Tibial nerve (tissue), 4 donors: ENCODE measurements around the gene PSMC3.

Source experiments
- EP300 ChIP-seq, 2 donors: sonication (generic); formaldehyde crosslinking; IDR thresholded peaks; one replicate each; pipeline ENCODE4 v1.6.1; 2017; ENCODE audit warnings: antibody characterized with exemption in 2 of 2, mild to moderate bottlenecking in 1 of 2
- POLR2A ChIP-seq, 2 donors: fragments of 450-650 bp; IDR thresholded peaks; one replicate each; pipeline ENCODE4 v1.6.1; 2017; ENCODE audit warnings: antibody characterized with exemption in 2 of 2, mild to moderate bottlenecking in 2 of 2, moderate library complexity in 2 of 2
- TF ChIP-seq, protein P1 (sequence below), 5 experiments: fragments of 200-600 bp in 3 of 5; fragments of 450-650 bp in 2 of 5; sonication (generic) in 3 of 5; IDR thresholded peaks; one replicate each; pipeline ENCODE4 v1.5.1; 2016 to 2019; ENCODE audit warnings: antibody characterized with exemption in 5 of 5, mild to moderate bottlenecking in 3 of 5, moderate library complexity in 2 of 5

- TF ChIP-seq, protein P1, sequence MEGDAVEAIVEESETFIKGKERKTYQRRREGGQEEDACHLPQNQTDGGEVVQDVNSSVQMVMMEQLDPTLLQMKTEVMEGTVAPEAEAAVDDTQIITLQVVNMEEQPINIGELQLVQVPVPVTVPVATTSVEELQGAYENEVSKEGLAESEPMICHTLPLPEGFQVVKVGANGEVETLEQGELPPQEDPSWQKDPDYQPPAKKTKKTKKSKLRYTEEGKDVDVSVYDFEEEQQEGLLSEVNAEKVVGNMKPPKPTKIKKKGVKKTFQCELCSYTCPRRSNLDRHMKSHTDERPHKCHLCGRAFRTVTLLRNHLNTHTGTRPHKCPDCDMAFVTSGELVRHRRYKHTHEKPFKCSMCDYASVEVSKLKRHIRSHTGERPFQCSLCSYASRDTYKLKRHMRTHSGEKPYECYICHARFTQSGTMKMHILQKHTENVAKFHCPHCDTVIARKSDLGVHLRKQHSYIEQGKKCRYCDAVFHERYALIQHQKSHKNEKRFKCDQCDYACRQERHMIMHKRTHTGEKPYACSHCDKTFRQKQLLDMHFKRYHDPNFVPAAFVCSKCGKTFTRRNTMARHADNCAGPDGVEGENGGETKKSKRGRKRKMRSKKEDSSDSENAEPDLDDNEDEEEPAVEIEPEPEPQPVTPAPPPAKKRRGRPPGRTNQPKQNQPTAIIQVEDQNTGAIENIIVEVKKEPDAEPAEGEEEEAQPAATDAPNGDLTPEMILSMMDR (IDR thresholded peaks at IDR 0.05) = no peak
- TF ChIP-seq POLR2A (IDR thresholded peaks at IDR 0.05) (no peak), EP300 (IDR thresholded peaks at IDR 0.05) (no peak)
Measured at GRCh38 chr11:47430524-47430923, 4.3 kb upstream of the PSMC3 start.
